H1 (cell line): Measurements from ENCODE around the gene NOB1. TPM values are rescaled to one million over a fixed set of nuclear protein-coding genes. Genes with fewer than 3 reads are reported as not detected.

Experiments used
- CTCF ChIA-PET: fragments of 300-600 bp; sonication (Branson Sonifier 250); formaldehyde crosslinking; loops from one replicate; lab custom pipeline; 2021; ENCODE audit not compliant: partially characterized antibody; lab: Charles Lee
- POLR2A ChIA-PET: fragments of 300-600 bp; sonication (Branson Sonifier 250); formaldehyde crosslinking; loops from one replicate; lab custom pipeline; 2021; ENCODE audit warnings: inconsistent platforms; ENCODE audit not compliant: partially characterized antibody; lab: Charles Lee
- DNase-seq, 2 experiments: peaks; one replicate each; pipeline versions ENCODE4 v3.0.0 to v3.0.0-alpha.2; 2010 to 2022; ENCODE audit warnings: low spot score in 2 of 2, low read depth in 1 of 2, mixed read lengths in 1 of 2
- FAIRE-seq: peaks from 2 replicates; lab custom pipeline; 2011; peaks lifted over from hg19 to GRCh38; lab: Jason Lieb, UNC
- H2AFZ ChIP-seq: 2 replicates; pipeline ENCODE4 v1.8.1; 2012; ENCODE audit warnings: low read length, inconsistent platforms
- H2AK5ac ChIP-seq: 2 replicates; pipeline ENCODE4 v1.6.1; 2013; ENCODE audit warnings: low read depth, low read length
- H2BK120ac ChIP-seq: replicated peaks from 2 replicates; pipeline ENCODE3; 2013; ENCODE audit warnings: low read depth, low read length, inconsistent platforms
- H2BK12ac ChIP-seq: 2 replicates; pipeline ENCODE4 v1.6.1; 2013; ENCODE audit warnings: low read depth, low read length
- H2BK15ac ChIP-seq: 2 replicates; pipeline ENCODE4 v1.6.1; 2013; ENCODE audit warnings: low read length
- H2BK20ac ChIP-seq: 2 replicates; pipeline ENCODE4 v1.6.1; 2013; ENCODE audit warnings: low read length
- H2BK5ac ChIP-seq: 2 replicates; pipeline ENCODE4 v1.6.1; 2013; ENCODE audit warnings: low read depth, low read length
- H3K14ac ChIP-seq: 2 replicates; pipeline ENCODE4 v1.6.1; 2013; ENCODE audit warnings: inconsistent platforms; ENCODE audit not compliant: insufficient read length
- H3K18ac ChIP-seq: 2 replicates; pipeline ENCODE4 v1.6.1; 2013; ENCODE audit warnings: low read length; ENCODE audit errors: extremely low read depth
- H3K23ac ChIP-seq: 2 replicates; pipeline ENCODE4 v1.6.1; 2013; ENCODE audit warnings: inconsistent platforms; ENCODE audit not compliant: insufficient read length
- H3K23me2 ChIP-seq: 2 replicates; pipeline ENCODE4 v1.6.1; 2013; ENCODE audit warnings: low read depth, low read length
- H3K27ac ChIP-seq: 2 replicates; pipeline ENCODE4 v1.6.1; 2011; ENCODE audit warnings: low read depth, low read length, inconsistent platforms
- H3K27me3 ChIP-seq, 4 experiments: replicated peaks in 1 of 4; 1 replicate in 1 of 4; 2 replicates in 3 of 4; pipeline versions ENCODE4 v1.6.1 to v1.8.1; 2011 to 2013; ENCODE audit warnings: low read length in 3 of 4, mild to moderate bottlenecking in 3 of 4, inconsistent platforms in 2 of 4, mixed read lengths in 2 of 4, moderate library complexity in 1 of 4; ENCODE audit not compliant: control insufficient read depth in 3 of 4, insufficient read depth in 3 of 4; ENCODE audit errors: extremely low read depth in 1 of 4
- H3K36me3 ChIP-seq, 4 experiments: 2 replicates each; pipeline versions ENCODE4 v1.6.1 to v1.8.1; 2011 to 2013; ENCODE audit warnings: mild to moderate bottlenecking in 4 of 4, low read length in 3 of 4, moderate library complexity in 2 of 4, control low read depth in 1 of 4, inconsistent platforms in 1 of 4; ENCODE audit not compliant: insufficient read depth in 4 of 4, control insufficient read depth in 2 of 4
- H3K4ac ChIP-seq: replicated peaks from 2 replicates; pipeline ENCODE3; 2013; ENCODE audit warnings: low read length, low read depth, mixed read lengths, inconsistent platforms; ENCODE audit not compliant: insufficient read length
- H3K4me1 ChIP-seq, 4 experiments: replicated peaks in 1 of 4; 1 replicate in 1 of 4; 2 replicates in 3 of 4; pipeline versions ENCODE4 v1.6.1 to v1.8.1; 2011 to 2013; ENCODE audit warnings: low read length in 3 of 4, inconsistent platforms in 2 of 4, mixed read lengths in 1 of 4; ENCODE audit not compliant: insufficient read depth in 4 of 4, control insufficient read depth in 3 of 4
- H3K4me2 ChIP-seq, 2 experiments: 2 replicates each; pipeline versions ENCODE4 v1.6.1 to v1.8.1; 2011 to 2013; ENCODE audit warnings: low read depth in 2 of 2, low read length in 2 of 2, control low read depth in 1 of 2, inconsistent platforms in 1 of 2, mild to moderate bottlenecking in 1 of 2; ENCODE audit not compliant: insufficient read depth in 1 of 2
- H3K4me3 ChIP-seq, 4 experiments: fragments of 200-600, 300-600 bp in 1 of 4; sonication (generic), shearing (Covaris generic), sonication (Bioruptor Twin) in 1 of 4; 2 replicates each; pipeline versions ENCODE4 v1.5.1 to v1.8.1; 2011 to 2016; ENCODE audit warnings: low read length in 4 of 4, low read depth in 3 of 4, control low read depth in 2 of 4, inconsistent platforms in 2 of 4, mild to moderate bottlenecking in 2 of 4, mixed read lengths in 1 of 4, moderate library complexity in 1 of 4; ENCODE audit not compliant: insufficient read depth in 2 of 4; ENCODE audit errors: extremely low read depth in 1 of 4
- H3K56ac ChIP-seq: replicated peaks from 2 replicates; pipeline ENCODE3; 2013; ENCODE audit warnings: low read depth, mild to moderate bottlenecking, mixed read lengths, low read length, inconsistent platforms; ENCODE audit not compliant: insufficient read length
- H3K79me1 ChIP-seq: 2 replicates; pipeline ENCODE4 v1.6.1; 2013; ENCODE audit warnings: low read depth, low read length, control low read depth
- H3K79me2 ChIP-seq, 2 experiments: 2 replicates each; pipeline versions ENCODE4 v1.6.1 to v1.8.1; 2012 to 2013; ENCODE audit warnings: low read length in 2 of 2, mild to moderate bottlenecking in 2 of 2, inconsistent platforms in 1 of 2; ENCODE audit not compliant: insufficient read depth in 2 of 2, control insufficient read depth in 1 of 2
- H3K9ac ChIP-seq, 4 experiments: replicated peaks in 1 of 4; 1 replicate in 1 of 4; 2 replicates in 3 of 4; pipeline versions ENCODE4 v1.6.1 to v1.8.1; 2011 to 2013; ENCODE audit warnings: low read depth in 3 of 4, low read length in 3 of 4, control low read depth in 2 of 4, mild to moderate bottlenecking in 2 of 4, moderate library complexity in 2 of 4, inconsistent platforms in 1 of 4; ENCODE audit errors: extremely low read depth in 1 of 4
- H3K9me3 ChIP-seq, 2 experiments: 2 replicates each; pipeline versions ENCODE4 v1.6.1 to v1.8.1; 2012 to 2013; ENCODE audit warnings: mild to moderate bottlenecking in 2 of 2, moderate library complexity in 2 of 2, control low read depth in 1 of 2, inconsistent platforms in 1 of 2, low read depth in 1 of 2, low read length in 1 of 2, mixed read lengths in 1 of 2; ENCODE audit not compliant: insufficient read depth in 2 of 2
- H4K20me1 ChIP-seq, 2 experiments: replicated peaks in 1 of 2; 2 replicates each; pipeline versions ENCODE3 to v1.8.1; 2011 to 2013; ENCODE audit warnings: inconsistent platforms in 2 of 2, low read length in 2 of 2, mild to moderate bottlenecking in 1 of 2; ENCODE audit not compliant: insufficient read depth in 2 of 2, control insufficient read depth in 1 of 2
- H4K5ac ChIP-seq: 2 replicates; pipeline ENCODE4 v1.6.1; 2013; ENCODE audit warnings: low read length, low read depth, mixed read lengths, inconsistent platforms; ENCODE audit not compliant: insufficient read length
- H4K8ac ChIP-seq: 2 replicates; pipeline ENCODE4 v1.8.0; 2013; ENCODE audit warnings: mild to moderate bottlenecking, moderate library complexity, low read length, inconsistent platforms; ENCODE audit not compliant: insufficient read depth; ENCODE audit errors: extremely low read depth
- H4K91ac ChIP-seq: replicated peaks from 2 replicates; pipeline ENCODE3; 2013; ENCODE audit warnings: low read length, mixed read lengths, inconsistent platforms; ENCODE audit not compliant: insufficient read length
- ASH2L ChIP-seq: fragments of 200-600, 300-600 bp; sonication (generic); IDR thresholded peaks from one replicate; pipeline ENCODE4 v1.7.1; 2017; ENCODE audit warnings: low read length
- FOSL1 ChIP-seq: IDR thresholded peaks from 2 replicates; pipeline ENCODE4 v1.6.1; 2011; ENCODE audit warnings: mild to moderate bottlenecking, low read depth, low read length, moderate library complexity; ENCODE audit not compliant: insufficient read depth
- GABPA ChIP-seq: IDR thresholded peaks from 2 replicates; pipeline ENCODE4 v1.6.1; 2011; ENCODE audit warnings: mild to moderate bottlenecking, low read length, moderate library complexity, borderline replicate concordance; ENCODE audit not compliant: insufficient read depth
- JUN ChIP-seq: IDR thresholded peaks from 2 replicates; pipeline ENCODE4 v1.6.1; 2011; ENCODE audit warnings: low read depth, mild to moderate bottlenecking, improper control_type of control experiment, low read length
- PHF8 ChIP-seq: fragments of 200-600 bp; sonication (generic); conservative IDR thresholded peaks from 2 replicates; pipeline ENCODE4 v1.7.1; 2012; ENCODE audit warnings: low read depth, mild to moderate bottlenecking, inconsistent platforms, low read length, moderate library complexity
- POLR2A ChIP-seq, 2 experiments: IDR thresholded peaks; 1 replicate in 1 of 2; 2 replicates in 1 of 2; pipeline ENCODE4 v1.6.1; 2011; ENCODE audit warnings: low read depth in 2 of 2, low read length in 2 of 2, mild to moderate bottlenecking in 2 of 2; ENCODE audit errors: control extremely low read depth in 1 of 2
- RBBP5 ChIP-seq: IDR thresholded peaks from 2 replicates; pipeline ENCODE4 v1.7.1; 2012; ENCODE audit warnings: low read depth, mild to moderate bottlenecking, inconsistent platforms, low read length, moderate library complexity, borderline replicate concordance
- RNF2 ChIP-seq: fragments of 200-900, 300-1000 bp; sonication (generic); IDR thresholded peaks from 2 replicates; pipeline ENCODE4 v1.7.1; 2016; ENCODE audit warnings: borderline replicate concordance, low read depth, mild to moderate bottlenecking, antibody characterized with exemption, low read length; ENCODE audit not compliant: poor library complexity, severe bottlenecking; ENCODE audit errors: missing control alignments
- RXRA ChIP-seq: IDR thresholded peaks from 2 replicates; pipeline ENCODE4 v1.6.1; 2011; ENCODE audit warnings: low read depth, mild to moderate bottlenecking, low read length, moderate library complexity; ENCODE audit not compliant: insufficient read depth
- SIN3A ChIP-seq, 2 experiments: IDR thresholded peaks in 1 of 2; conservative IDR thresholded peaks in 1 of 2; 2 replicates each; pipeline ENCODE4 v1.6.1; 2011 to 2012; ENCODE audit warnings: low read length in 2 of 2, improper control_type of control experiment in 1 of 2, low read depth in 1 of 2, mild to moderate bottlenecking in 1 of 2
- TEAD4 ChIP-seq: IDR thresholded peaks from 2 replicates; pipeline ENCODE4 v1.6.1; 2012; ENCODE audit warnings: low read depth, low read length, inconsistent platforms, mixed read lengths
- WGBS, 2 experiments: shearing (Covaris generic) in 1 of 2; methylation state at CpG; one replicate each; pipeline versions ENCODE4 v1.1.6 to v1.1.7; 2013 to 2015; ENCODE audit warnings: low lambda C conversion rate in 2 of 2, mixed read lengths in 2 of 2, inconsistent platforms in 1 of 2, low coverage in 1 of 2, missing lambda C conversion rate in 1 of 2; ENCODE audit not compliant: insufficient replicate concordance in 2 of 2, insufficient coverage in 1 of 2, insufficient read length in 1 of 2; ENCODE audit errors: extremely low coverage in 1 of 2, missing lambda C conversion rate in 1 of 2; 5-methylcytosine and 5-hydroxymethylcytosine counted together
- polyA plus RNA-seq, 7 experiments: library from polyadenylated mRNA; depleted of rRNA in 3 of 7; stranded (reverse) in 5 of 7; unstranded in 2 of 7; fragments of >200 nt in 5 of 7; fragments of 200-250 nt in 2 of 7; gene quantifications; 1 replicate in 5 of 7; 2 replicates in 1 of 7; 4 replicates in 1 of 7; pipeline versions ENCODE4 v1.2.1 to v1.2.3, GENCODE V29; 2011 to 2013; ENCODE audit warnings: missing spikeins in 2 of 7, mixed read lengths in 2 of 7
- total RNA-seq: library from RNA; stranded (reverse); fragmentation: NEBNext Ultra II Directional; extraction: Animal tissue kit (Norgen Biotek cat#: 25700); gene quantifications from 2 replicates; pipeline ENCODE4 v1.2.1, GENCODE V29; 2021
- TF ChIP-seq, protein P1 (sequence below): IDR thresholded peaks from 2 replicates; pipeline ENCODE4 v1.6.1; 2012; ENCODE audit warnings: inconsistent platforms

Gene NOB1
- total and polyA plus RNA-seq, 2 of the 8 experiments (the other 6 are each of a cell fraction or from before 2014, with no cell fraction given), result 88.2 to 108 TPM

DNA sequence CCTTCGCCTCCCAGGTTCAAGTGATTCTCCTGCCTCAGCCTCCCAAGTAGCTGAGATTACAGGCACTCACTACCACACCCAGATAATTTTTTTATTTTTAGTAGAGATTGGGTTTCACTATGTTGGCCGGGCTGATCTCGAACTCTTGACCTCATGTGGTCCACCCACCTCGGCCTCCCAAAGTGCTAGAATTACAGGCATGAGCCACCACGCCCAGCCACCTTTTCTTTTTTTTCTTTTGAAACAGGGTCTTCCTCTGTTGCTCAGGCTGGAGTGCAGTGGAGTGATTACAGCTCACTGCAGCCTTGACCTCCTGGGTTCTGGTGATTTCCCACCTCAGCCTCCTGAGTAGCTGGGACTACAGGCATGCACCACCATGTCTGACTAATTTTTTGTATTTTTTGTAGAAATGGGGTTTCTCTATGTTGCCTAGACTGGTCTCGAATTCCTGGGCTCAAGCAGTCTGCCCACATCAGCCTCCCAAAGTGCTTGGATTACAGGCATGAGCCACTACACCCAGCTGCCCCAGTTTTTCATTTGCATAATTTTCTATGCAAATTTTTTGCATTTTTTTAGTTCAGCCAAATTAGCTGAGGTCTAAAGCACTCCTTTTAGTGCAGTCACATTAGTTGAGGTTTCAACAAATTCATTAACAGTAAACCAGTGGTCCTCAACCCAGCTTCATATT lies 18.7 kb upstream of the NOB1 start:
- Histone ChIP-seq H3K27ac (no peak overlapping the region), H3K23ac (no peak overlapping the region)
- no peak for TF ChIP-seq GABPA
- TF ChIP-seq FOSL1, result no peak
- no peak for TF ChIP-seq RXRA
- no peak for TF ChIP-seq JUN
- no peak for TF ChIP-seq POLR2A (IDR thresholded peaks at IDR 0.05; ENCODE audit: control extremely low read depth in 1 of 2, low read depth in 2 of 2, low read length in 2 of 2)
- TF ChIP-seq SIN3A (conservative IDR thresholded peaks at IDR 0.05 in 1 of 2, IDR thresholded peaks at IDR 0.05 in 1 of 2; ENCODE audit: low read depth in 1 of 2, low read length in 2 of 2), result no peak
- TF ChIP-seq RBBP5, result no peak
- TF ChIP-seq ASH2L, result no peak
- TF ChIP-seq, protein P1, sequence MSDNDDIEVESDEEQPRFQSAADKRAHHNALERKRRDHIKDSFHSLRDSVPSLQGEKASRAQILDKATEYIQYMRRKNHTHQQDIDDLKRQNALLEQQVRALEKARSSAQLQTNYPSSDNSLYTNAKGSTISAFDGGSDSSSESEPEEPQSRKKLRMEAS, result no peak
- no peak for TF ChIP-seq PHF8
- TF ChIP-seq RNF2, result no peak
- no peak for TF ChIP-seq TEAD4

More for the DNA sequence above, 18.7 kb upstream of the NOB1 start:
- no peak overlapping the region for H4K8ac ChIP-seq
- DNase-seq (no peak), FAIRE-seq (no peak)
- H3K9me3 ChIP-seq, result 0 out of 4 replicates have a peak, but pooled peaks cover 0 to 8% of the 10 kb centered on the region in 2 experiments
- H3K79me1 ChIP-seq, result peaks cover 3% of the 10 kb centered on the region
- no peak overlapping the region for H2BK12ac ChIP-seq
- H2BK5ac ChIP-seq, result no peak overlapping the region
- H3K27me3 ChIP-seq, result no peaks in the 10 kb centered on the region
- H2BK15ac ChIP-seq, result no peak overlapping the region
- H4K20me1 ChIP-seq, result peaks cover 0 to 5% of the 10 kb centered on the region in 2 experiments
- no peak overlapping the region for H3K18ac ChIP-seq
- 88% methylated on average over 6 of the region's 6 CpGs; no CpG with 5 or more reads in 1 of the 2 experiments for WGBS, 2 experiments
- no peak overlapping the region for H2BK20ac ChIP-seq
- no peaks in the 10 kb centered on the region for H3K23me2 ChIP-seq
- ChIA-PET POLR2A (interaction anchor here (3.2 kb wide), 1 partner anchor 11 kb away, joined by 9 read pairs; no protein-coding TSS in a partner anchor), CTCF (interaction anchor here (0.7 to 1.8 kb wide), 6 partner anchors 15 to 169 kb away, joined by 3 to 5 read pairs (median 3); no protein-coding TSS in a partner anchor)
- H2AFZ ChIP-seq, result no peak overlapping the region
- no peak overlapping the region for H3K4me3 ChIP-seq
- no peaks in the 10 kb centered on the region for H3K4me1 ChIP-seq
- H4K91ac ChIP-seq, result no peak overlapping the region
- H3K9ac ChIP-seq, result no peak overlapping the region
- H3K79me2 ChIP-seq, result peaks cover 0 to 59% of the 10 kb centered on the region in 2 experiments; a peak in 2 of 4 replicates
- no peak overlapping the region for H3K4ac ChIP-seq
- H3K56ac ChIP-seq, result no peak overlapping the region
- H3K36me3 ChIP-seq, result no peaks in the 10 kb centered on the region; a peak in 1 of 8 replicates
- H4K5ac ChIP-seq, result no peak overlapping the region
- no peak overlapping the region for H3K14ac ChIP-seq
- H3K4me2 ChIP-seq, result no peak overlapping the region
- no peak overlapping the region for H2BK120ac ChIP-seq
- no peak overlapping the region for H2AK5ac ChIP-seq
